Measurements from ENCODE around the gene ZNF276. TPM values are rescaled to one million over a fixed set of nuclear protein-coding genes. Genes with fewer than 3 reads are reported as not detected.

ZNF276 gene
- total RNA-seq, 1 donor from 2014 or later, result 28.0 TPM

DNA sequence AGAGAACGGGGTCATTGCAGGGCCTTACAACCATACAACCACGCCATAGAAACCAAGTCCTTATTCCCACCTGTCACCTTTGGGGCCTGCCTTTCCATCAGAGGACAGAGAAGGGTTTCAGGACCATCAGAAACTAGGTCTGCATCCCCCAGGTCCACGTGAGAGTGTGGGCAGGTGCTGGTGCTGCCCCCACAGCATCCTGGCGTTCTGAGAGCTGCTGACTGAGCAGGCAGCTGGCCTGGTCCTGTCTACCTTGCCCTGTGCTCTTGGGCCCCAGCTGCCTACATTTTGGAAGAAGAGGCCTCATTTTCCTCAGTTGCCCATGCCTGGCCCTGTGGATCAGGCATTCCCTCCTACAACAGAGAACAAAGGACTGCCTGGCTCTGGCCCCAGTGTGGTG, 21.6 kb downstream of the ZNF276 start:
- Mint-ChIP-seq H3K4me1 (ENCODE audit: unreplicated experiment) (no peaks in the 10 kb centered on the region), H3K9me3 (no peaks in the 10 kb centered on the region), H3K27me3 (no peaks in the 10 kb centered on the region), H3K27ac (peak overlapping the region; percentile 53), H3K4me3 (no peak overlapping the region), H3K36me3 (peaks cover 3% of the 10 kb centered on the region)
- TF ChIP-seq CTCF (conservative IDR thresholded peaks at IDR 0.05), result no peak
- DNase-seq (ENCODE audit: extremely low spot score, unreplicated experiment), result no peak

DNA sequence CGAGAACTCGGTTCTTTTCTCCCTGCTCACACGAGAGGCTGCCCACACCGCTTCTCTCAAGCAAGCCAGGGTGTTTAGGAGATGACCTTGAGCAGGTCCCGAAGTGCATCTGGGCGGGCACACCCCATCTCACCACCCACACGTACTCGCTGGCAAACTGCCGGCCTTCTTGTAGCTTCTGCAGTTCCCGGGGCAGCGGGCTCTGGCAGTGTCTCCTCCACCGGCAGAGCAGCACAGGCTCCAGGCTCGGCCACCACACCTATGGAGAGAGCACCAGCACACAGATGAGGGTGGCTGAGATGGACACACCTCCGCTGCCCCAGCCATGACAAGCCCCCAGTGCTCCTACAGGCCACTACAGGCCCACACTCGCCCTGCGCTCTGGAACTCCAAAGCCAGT, 23.5 kb downstream of the ZNF276 start:
- Mint-ChIP-seq H3K27me3 (no peaks in the 10 kb centered on the region), H3K27ac (no peak overlapping the region), H3K4me3 (no peak overlapping the region), H3K36me3 (peaks cover 6% of the 10 kb centered on the region), H3K4me1 (ENCODE audit: unreplicated experiment) (no peaks in the 10 kb centered on the region), H3K9me3 (no peaks in the 10 kb centered on the region)
- TF ChIP-seq CTCF (conservative IDR thresholded peaks at IDR 0.05), result no peak
- DNase-seq (ENCODE audit: extremely low spot score, unreplicated experiment), result no peak

GRCh38 chr16:89746043-89746442, 24.7 kb downstream of the ZNF276 start:
- Mint-ChIP-seq H3K27ac (no peak overlapping the region), H3K36me3 (peaks cover 7% of the 10 kb centered on the region), H3K9me3 (no peaks in the 10 kb centered on the region), H3K4me1 (ENCODE audit: unreplicated experiment) (no peaks in the 10 kb centered on the region), H3K4me3 (no peak overlapping the region), H3K27me3 (no peaks in the 10 kb centered on the region)
- no peak for TF ChIP-seq CTCF (conservative IDR thresholded peaks at IDR 0.05)
- no peak for DNase-seq (ENCODE audit: extremely low spot score, unreplicated experiment)

DNA sequence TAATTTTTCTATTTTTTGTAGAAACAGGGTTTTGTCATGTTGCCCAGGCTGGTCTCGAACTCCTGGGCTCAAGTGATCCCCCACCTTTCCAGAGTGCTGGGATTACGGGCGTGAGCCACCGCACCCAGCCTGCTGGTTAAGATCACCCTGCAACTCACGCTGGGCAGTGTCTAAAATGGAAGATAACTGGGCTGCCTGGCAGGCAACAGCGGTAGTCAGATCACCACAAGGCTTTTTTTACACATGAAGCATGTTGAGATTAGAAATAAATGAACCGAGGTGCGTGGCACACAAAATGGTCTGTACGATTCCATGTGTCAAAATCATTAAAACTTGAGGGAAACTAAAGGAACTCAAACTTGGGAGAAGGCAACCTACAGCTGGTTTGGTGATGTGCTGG, 26.7 kb downstream of the ZNF276 start:
- Mint-ChIP-seq H3K4me1 (ENCODE audit: unreplicated experiment) (no peaks in the 10 kb centered on the region), H3K36me3 (peaks cover 8% of the 10 kb centered on the region), H3K9me3 (no peaks in the 10 kb centered on the region), H3K4me3 (no peak overlapping the region), H3K27ac (no peak overlapping the region), H3K27me3 (no peaks in the 10 kb centered on the region)
- TF ChIP-seq CTCF (conservative IDR thresholded peaks at IDR 0.05), result no peak
- no peak for DNase-seq (ENCODE audit: extremely low spot score, unreplicated experiment)

DNA sequence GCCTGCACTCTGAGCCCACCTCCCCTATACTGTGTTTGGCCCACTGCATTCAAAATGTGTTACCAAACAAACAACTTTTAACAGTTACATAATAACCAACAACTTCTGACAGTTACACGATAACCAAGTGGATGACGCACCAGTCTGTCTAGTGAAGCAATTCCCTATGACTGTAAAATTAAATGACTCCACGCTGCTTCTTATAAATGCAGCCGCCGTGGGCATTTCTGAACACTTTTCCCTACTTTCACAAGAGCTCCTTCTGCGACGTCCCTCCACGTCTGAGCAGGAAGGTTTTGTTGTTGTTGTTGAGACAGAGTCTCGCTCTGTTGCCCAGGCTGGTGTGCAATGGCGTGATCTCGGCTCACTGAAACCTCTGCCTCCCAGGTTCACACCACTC, 27.6 kb downstream of the ZNF276 start:
- no peak for TF ChIP-seq CTCF (conservative IDR thresholded peaks at IDR 0.05)
- Mint-ChIP-seq H3K27ac (no peak overlapping the region), H3K27me3 (no peaks in the 10 kb centered on the region), H3K4me1 (ENCODE audit: unreplicated experiment) (no peaks in the 10 kb centered on the region), H3K4me3 (no peak overlapping the region), H3K36me3 (peaks cover 11% of the 10 kb centered on the region), H3K9me3 (no peaks in the 10 kb centered on the region)
- no peak for DNase-seq (ENCODE audit: extremely low spot score, unreplicated experiment)

GRCh38 chr16:89749637-89750036, 28.3 kb downstream of the ZNF276 start:
- H3K27me3 Mint-ChIP-seq, result no peaks in the 10 kb centered on the region
- H3K9me3 Mint-ChIP-seq, result no peaks in the 10 kb centered on the region
- TF ChIP-seq CTCF (conservative IDR thresholded peaks at IDR 0.05), result no peak
- peak overlapping the region; percentile 63 for H3K27ac Mint-ChIP-seq
- peaks cover 11% of the 10 kb centered on the region for H3K36me3 Mint-ChIP-seq
- DNase-seq (ENCODE audit: extremely low spot score, unreplicated experiment), result no peak
- H3K4me1 Mint-ChIP-seq (ENCODE audit: unreplicated experiment), result no peaks in the 10 kb centered on the region
- no peak overlapping the region for H3K4me3 Mint-ChIP-seq

Data from type B pancreatic cell (in vitro differentiated cells).